BLaER1 (cell line): ENCODE measurements around the gene ZNRF3.
A peak's percentile ranks its signal among the peaks of the same experiment; 100 is the strongest.
"Not testable (repeated sequence)": the region's sequence is repeated elsewhere in the genome, so short reads cannot be mapped to it uniquely, and the experiment has no call there.

ENCODE experiments used
- H3K27ac ChIP-seq: shearing (Covaris generic); formaldehyde crosslinking; 2 replicates; pipeline ENCODE4 v1.8.1; 2022
- H3K27me3 ChIP-seq: shearing (Covaris generic); formaldehyde crosslinking; 2 replicates; pipeline ENCODE4 v1.8.1; 2022
- H3K36me3 ChIP-seq: shearing (Covaris generic); formaldehyde crosslinking; 2 replicates; pipeline ENCODE4 v1.8.1; 2022
- H3K4me1 ChIP-seq: shearing (Covaris generic); formaldehyde crosslinking; 2 replicates; pipeline ENCODE4 v1.8.1; 2022
- H3K4me2 ChIP-seq: shearing (Covaris generic); formaldehyde crosslinking; 2 replicates; pipeline ENCODE4 v1.8.1; 2022
- H3K4me3 ChIP-seq: shearing (Covaris generic); formaldehyde crosslinking; 2 replicates; pipeline ENCODE4 v1.8.1; 2022
- H3K9ac ChIP-seq: shearing (Covaris generic); formaldehyde crosslinking; 2 replicates; pipeline ENCODE4 v1.8.1; 2022
- H3K9me3 ChIP-seq: shearing (Covaris generic); formaldehyde crosslinking; 2 replicates; pipeline ENCODE4 v1.8.1; 2022
- H4K20me1 ChIP-seq: shearing (Covaris generic); formaldehyde crosslinking; 2 replicates; pipeline ENCODE4 v1.8.1; 2022
- Cebpa-rat ChIP-seq: shearing (Covaris generic); IDR thresholded peaks from 2 replicates; pipeline ENCODE4 v1.8.1; 2022

ZNRF3 gene

GRCh38 chr22:28857288-28857687, 26.1 kb upstream of the ZNRF3 start:
- H3K4me3 ChIP-seq = no peak overlapping the region
- H3K9ac ChIP-seq = no peak overlapping the region
- H3K36me3 ChIP-seq = no peaks in the 10 kb centered on the region
- no peaks in the 10 kb centered on the region for H4K20me1 ChIP-seq
- H3K4me2 ChIP-seq = no peak overlapping the region
- no peak overlapping the region for H3K27ac ChIP-seq
- no peaks in the 10 kb centered on the region for H3K4me1 ChIP-seq
- no peaks in the 10 kb centered on the region for H3K27me3 ChIP-seq
- TF ChIP-seq Cebpa-rat = no peak
- no peaks in the 10 kb centered on the region for H3K9me3 ChIP-seq

DNA sequence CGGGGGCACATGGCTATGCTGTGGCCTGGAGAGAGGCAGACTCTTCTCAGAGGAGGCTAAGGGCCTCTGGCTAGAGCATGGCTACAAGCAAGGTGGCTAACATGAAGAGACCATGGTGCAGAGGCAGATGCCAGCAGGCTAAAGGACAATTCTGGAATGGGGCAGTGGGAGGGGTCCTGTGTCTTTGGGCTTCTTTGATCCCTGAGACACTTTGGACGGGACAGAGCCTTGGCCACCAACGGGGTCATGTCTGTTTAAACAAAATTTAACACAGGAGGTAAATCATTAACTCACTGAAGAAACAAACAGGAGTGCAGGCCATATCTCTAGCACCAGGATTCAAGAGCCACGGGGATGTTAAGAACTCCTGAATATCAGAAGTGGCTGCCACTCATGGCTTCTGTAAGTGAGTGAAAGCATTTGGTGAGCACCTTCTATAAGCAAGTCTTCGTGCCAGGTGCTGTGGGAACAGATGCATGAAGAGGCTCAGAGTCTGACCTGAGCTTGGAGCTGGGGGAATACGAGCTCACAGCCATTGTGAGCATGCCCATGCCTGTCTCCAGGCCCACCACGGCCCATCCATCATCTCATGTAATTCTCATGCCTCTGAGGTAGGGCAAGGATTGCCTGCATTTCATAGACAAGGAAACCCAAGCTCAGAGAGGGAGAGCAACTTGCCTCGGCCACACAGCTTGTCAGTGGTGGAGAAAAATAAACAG, 18.3 kb upstream of the ZNRF3 start:
- no peaks in the 10 kb centered on the region for H3K4me1 ChIP-seq

DNA sequence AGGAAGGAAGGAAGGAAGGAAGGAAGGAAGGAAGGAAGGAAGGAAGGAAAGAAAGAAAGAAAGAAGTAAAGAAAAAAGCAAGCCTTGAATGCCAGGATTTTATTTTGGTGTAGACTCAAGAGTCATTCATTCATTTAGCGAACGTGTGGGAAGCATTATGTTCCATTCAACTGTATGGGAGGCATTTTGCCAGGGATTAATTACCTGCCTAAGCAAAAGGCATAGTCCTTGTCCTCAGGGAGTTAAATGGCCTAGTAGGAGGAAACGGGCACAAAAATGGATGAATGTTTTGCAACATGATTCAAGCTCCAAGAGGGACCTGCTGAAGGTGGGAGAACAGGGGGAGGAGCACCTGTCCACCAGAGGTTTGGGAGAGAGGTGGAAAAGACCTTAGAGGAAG, 16.2 kb upstream of the ZNRF3 start:
- H3K27me3 ChIP-seq = no peaks in the 10 kb centered on the region
- H3K9me3 ChIP-seq = peaks cover 9% of the 10 kb centered on the region
- no peaks in the 10 kb centered on the region for H4K20me1 ChIP-seq
- H3K4me1 ChIP-seq = no peaks in the 10 kb centered on the region
- H3K4me3 ChIP-seq = no peak overlapping the region
- no peak overlapping the region for H3K4me2 ChIP-seq
- no peak overlapping the region for H3K9ac ChIP-seq
- no peaks in the 10 kb centered on the region for H3K36me3 ChIP-seq
- no peak for TF ChIP-seq Cebpa-rat
- no peak overlapping the region for H3K27ac ChIP-seq

More for the DNA sequence above, 18.3 kb upstream of the ZNRF3 start:
- Histone ChIP-seq H3K27ac (no peak overlapping the region), H3K4me3 (no peak overlapping the region), H3K9ac (no peak overlapping the region), H3K36me3 (no peaks in the 10 kb centered on the region), H3K4me2 (no peak overlapping the region), H3K9me3 (peaks cover 9% of the 10 kb centered on the region), H3K27me3 (no peaks in the 10 kb centered on the region), H4K20me1 (no peaks in the 10 kb centered on the region)
- no peak for TF ChIP-seq Cebpa-rat

GRCh38 chr22:28868389-28868788, 15.0 kb upstream of the ZNRF3 start:
- not testable (repeated sequence) for H3K27ac ChIP-seq, H3K9me3 ChIP-seq, H3K4me3 ChIP-seq, H4K20me1 ChIP-seq, H3K4me2 ChIP-seq, H3K9ac ChIP-seq, H3K36me3 ChIP-seq, H3K27me3 ChIP-seq, H3K4me1 ChIP-seq

- H3K4me3 ChIP-seq = no peak overlapping the region
- no peak overlapping the region for H3K4me2 ChIP-seq
- no peak overlapping the region for H3K27ac ChIP-seq
- peaks cover 9% of the 10 kb centered on the region for H3K9me3 ChIP-seq
- H3K4me1 ChIP-seq = no peaks in the 10 kb centered on the region
- H4K20me1 ChIP-seq = no peaks in the 10 kb centered on the region
- no peaks in the 10 kb centered on the region for H3K36me3 ChIP-seq
- TF ChIP-seq Cebpa-rat = no peak
- no peaks in the 10 kb centered on the region for H3K27me3 ChIP-seq
- no peak overlapping the region for H3K9ac ChIP-seq
Measured at GRCh38 chr22:28869736-28870135, 13.6 kb upstream of the ZNRF3 start.

GRCh38 chr22:28873183-28873963, 10.0 kb upstream of the ZNRF3 start:
- peaks cover 6% of the 10 kb centered on the region; the same call in 1 of the 2 replicates for H3K4me1 ChIP-seq
- TF ChIP-seq Cebpa-rat = no peak
- H3K9me3 ChIP-seq = no peaks in the 10 kb centered on the region
- H3K4me3 ChIP-seq = no peak overlapping the region
- H3K36me3 ChIP-seq = no peaks in the 10 kb centered on the region
- no peaks in the 10 kb centered on the region for H3K27me3 ChIP-seq
- no peak overlapping the region for H3K4me2 ChIP-seq
- no peak overlapping the region for H3K27ac ChIP-seq
- H3K9ac ChIP-seq = no peak overlapping the region
- H4K20me1 ChIP-seq = no peaks in the 10 kb centered on the region

DNA sequence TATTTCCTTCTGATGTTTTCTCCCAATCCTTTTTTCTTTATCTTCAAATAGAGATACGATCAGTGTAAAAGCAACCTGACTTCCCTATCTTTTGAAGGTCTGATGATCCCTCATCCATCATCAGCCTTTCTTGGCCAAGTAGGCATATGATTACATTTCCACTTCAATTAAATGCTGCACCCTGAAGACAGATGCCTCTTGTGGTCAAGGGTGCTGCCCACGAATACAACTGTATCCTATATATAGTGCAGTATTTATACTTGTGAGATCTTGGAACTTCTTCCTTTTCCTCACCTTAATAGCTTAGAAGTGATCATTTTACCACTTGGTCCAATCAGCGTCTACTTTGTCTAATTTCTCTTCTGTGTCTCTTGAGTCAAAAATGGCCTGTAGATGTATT, 9.3 kb upstream of the ZNRF3 start:
- no peak overlapping the region for H3K4me2 ChIP-seq
- H3K9me3 ChIP-seq = no peaks in the 10 kb centered on the region
- H3K36me3 ChIP-seq = no peaks in the 10 kb centered on the region
- no peak overlapping the region for H3K4me3 ChIP-seq
- H3K9ac ChIP-seq = no peak overlapping the region
- H3K27ac ChIP-seq = no peak overlapping the region
- H4K20me1 ChIP-seq = no peaks in the 10 kb centered on the region
- no peaks in the 10 kb centered on the region for H3K27me3 ChIP-seq
- TF ChIP-seq Cebpa-rat = no peak
- H3K4me1 ChIP-seq = peaks cover 6% of the 10 kb centered on the region; the same call in 1 of the 2 replicates

- no peak for TF ChIP-seq Cebpa-rat
- H3K27ac ChIP-seq = no peak overlapping the region
- no peak overlapping the region for H3K4me3 ChIP-seq
- no peak overlapping the region for H3K4me2 ChIP-seq
- H4K20me1 ChIP-seq = no peaks in the 10 kb centered on the region
- no peaks in the 10 kb centered on the region for H3K9me3 ChIP-seq
- no peaks in the 10 kb centered on the region for H3K27me3 ChIP-seq
- peaks cover 11% of the 10 kb centered on the region for H3K4me1 ChIP-seq
- no peaks in the 10 kb centered on the region for H3K36me3 ChIP-seq
- H3K9ac ChIP-seq = no peak overlapping the region
Measured at GRCh38 chr22:28874811-28875320, 8.5 kb upstream of the ZNRF3 start.

DNA sequence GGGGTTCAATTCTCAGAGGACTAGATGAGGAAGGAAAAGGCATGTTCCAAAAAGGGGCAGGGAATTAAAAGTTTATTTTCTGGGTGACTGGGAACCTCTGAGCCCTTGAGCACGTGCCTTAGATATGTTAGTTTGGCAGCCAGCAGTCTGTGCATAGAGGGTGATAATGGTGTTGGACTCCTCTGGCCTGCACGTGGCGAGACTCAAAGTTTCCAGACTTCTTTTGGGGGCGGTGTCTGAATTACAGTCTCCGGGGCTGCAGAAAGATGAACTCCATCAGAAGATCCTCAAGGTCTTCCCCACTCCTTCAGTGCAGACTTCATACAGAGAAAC, 861 bp upstream of the ZNRF3 start:
- H4K20me1 ChIP-seq = peaks cover 34% of the 10 kb centered on the region
- no peaks in the 10 kb centered on the region for H3K36me3 ChIP-seq
- H3K9ac ChIP-seq = peak overlapping the region; percentile 74; the same call in 1 of the 2 replicates
- peak overlapping the region; percentile 76 for H3K4me3 ChIP-seq
- peak overlapping the region; percentile 87 for H3K4me2 ChIP-seq
- TF ChIP-seq Cebpa-rat = no peak
- no peaks in the 10 kb centered on the region for H3K9me3 ChIP-seq
- 0 out of 2 replicates have a peak, but pooled peaks cover 4% of the 10 kb centered on the region for H3K27me3 ChIP-seq
- H3K4me1 ChIP-seq = peaks cover 45% of the 10 kb centered on the region
- H3K27ac ChIP-seq = peak overlapping the region; percentile 71

GRCh38 chr22:28883657-28883916, 215 bp downstream of the ZNRF3 start:
- peaks cover 45% of the 10 kb centered on the region for H3K4me1 ChIP-seq
- H4K20me1 ChIP-seq = peaks cover 44% of the 10 kb centered on the region
- no peaks in the 10 kb centered on the region for H3K9me3 ChIP-seq
- peak overlapping the region; percentile 84 for H3K4me3 ChIP-seq
- peak overlapping the region; percentile 78 for H3K9ac ChIP-seq
- peak overlapping the region; percentile 76 for H3K27ac ChIP-seq
- H3K4me2 ChIP-seq = peak overlapping the region; percentile 98
- 0 out of 2 replicates have a peak, but pooled peaks cover 4% of the 10 kb centered on the region for H3K27me3 ChIP-seq
- no peaks in the 10 kb centered on the region for H3K36me3 ChIP-seq
- TF ChIP-seq Cebpa-rat = no peak
